HCT116 (cell line): Measurements from ENCODE around the gene ARRB2. TPM values are rescaled to one million over a fixed set of nuclear protein-coding genes. Genes with fewer than 3 reads are reported as not detected.

Experiments used
- ATAC-seq: fragments of 200-7000 bp; cut with Tn5 transposase; 2 replicates; pipeline ENCODE4 v1.9.1; 2020; ENCODE audit warnings: mild to moderate bottlenecking, moderate library complexity
- BruUV-seq: library from RNA; stranded (reverse); fragments of 400-500 nt; replicated peaks from 2 replicates; lab custom pipeline; 2021; lab: Mats Ljungman, UMichigan
- CTCF ChIA-PET: fragments of 300-600 bp; sonication (Branson Sonifier 250); formaldehyde crosslinking; loops from one replicate; lab custom pipeline; 2021; ENCODE audit warnings: antibody characterized with exemption; lab: Charles Lee
- POLR2A ChIA-PET: fragments of 300-600, 350-600 bp; sonication (Branson Sonifier 250); formaldehyde crosslinking; loops from one replicate; lab custom pipeline; 2021; ENCODE audit warnings: antibody characterized with exemption; lab: Charles Lee
- RAD21 ChIA-PET, 2 experiments: fragments of 300-600 bp; sonication (Branson Sonifier 250); formaldehyde crosslinking; loops; one replicate each; lab custom pipeline; 2023; ENCODE audit warnings: low total read pairs in 2 of 2; ENCODE audit not compliant: uncharacterized antibody in 2 of 2, unreplicated experiment in 2 of 2, low non-redundant PET in 1 of 2; lab: Charles Lee
- DNase-seq: peaks from one replicate; pipeline ENCODE4 v3.0.0-alpha.2; 2010; ENCODE audit warnings: low read depth, low spot score
- H2AFZ ChIP-seq: fragments of 200-600 bp; shearing (Covaris generic), sonication (generic); 2 replicates; pipeline ENCODE4 v1.6.1; 2017; ENCODE audit warnings: low read depth, mixed run types, mixed read lengths, antibody characterized with exemption, low read length; ENCODE audit not compliant: poor library complexity, severe bottlenecking
- H3K27ac ChIP-seq: 2 replicates; pipeline ENCODE4 v1.5.1; 2012; ENCODE audit warnings: low read depth, low read length
- H3K27me3 ChIP-seq: fragments of 200-600 bp; sonication (generic); 2 replicates; pipeline ENCODE4 v1.6.1; 2016; ENCODE audit warnings: mixed run types, low read length, mixed read lengths; ENCODE audit not compliant: insufficient read depth
- H3K36me3 ChIP-seq, 2 experiments: fragments of 200-500 bp in 1 of 2; fragments of 200-600 bp in 1 of 2; sonication (Bioruptor generic) in 1 of 2; sonication (generic) in 1 of 2; 2 replicates each; pipeline versions ENCODE4 v1.5.1 to v1.6.1; 2014 to 2016; ENCODE audit warnings: low read length in 2 of 2, inconsistent platforms in 1 of 2, mixed read lengths in 1 of 2, mixed run types in 1 of 2; ENCODE audit not compliant: insufficient read depth in 2 of 2, control insufficient read depth in 1 of 2
- H3K4me1 ChIP-seq, 2 experiments: fragments of 200-600 bp in 1 of 2; sonication (generic) in 1 of 2; 2 replicates each; pipeline versions ENCODE4 v1.5.1 to v1.6.1; 2012 to 2017; ENCODE audit warnings: low read length in 2 of 2, inconsistent platforms in 1 of 2, mild to moderate bottlenecking in 1 of 2, mixed read lengths in 1 of 2, mixed run types in 1 of 2, moderate library complexity in 1 of 2; ENCODE audit not compliant: insufficient read depth in 2 of 2, control insufficient read depth in 1 of 2
- H3K4me2 ChIP-seq: fragments of 200-600 bp; sonication (generic); 2 replicates; pipeline ENCODE4 v1.6.1; 2017; ENCODE audit warnings: mixed run types, low read length, mixed read lengths
- H3K4me3 ChIP-seq, 2 experiments: fragments of 200-600 bp in 1 of 2; sonication (generic) in 1 of 2; replicated peaks in 1 of 2; 2 replicates each; pipeline ENCODE4 v1.5.1; 2011 to 2016; ENCODE audit warnings: low read length in 2 of 2, control low read depth in 1 of 2, low read depth in 1 of 2, mild to moderate bottlenecking in 1 of 2, mixed read lengths in 1 of 2, mixed run types in 1 of 2
- H3K79me2 ChIP-seq: fragments of 200-600 bp; sonication (generic); 2 replicates; pipeline ENCODE4 v1.6.1; 2017; ENCODE audit warnings: mild to moderate bottlenecking, mixed run types, low read length, moderate library complexity, mixed read lengths; ENCODE audit not compliant: insufficient read depth
- H3K9ac ChIP-seq: fragments of 200-600 bp; sonication (generic); 2 replicates; pipeline ENCODE4 v1.6.1; 2016; ENCODE audit warnings: low read length, mixed read lengths
- H3K9me2 ChIP-seq: fragments of 200-600 bp; sonication (generic), shearing (Covaris generic); 2 replicates; pipeline ENCODE4 v1.6.1; 2017; ENCODE audit warnings: mixed run types, mild to moderate bottlenecking, moderate library complexity; ENCODE audit not compliant: insufficient read depth
- H3K9me3 ChIP-seq, 2 experiments: fragments of 200-500 bp in 1 of 2; fragments of 200-600 bp in 1 of 2; sonication (Bioruptor generic) in 1 of 2; sonication (generic) in 1 of 2; 2 replicates each; pipeline ENCODE4 v1.6.1; 2014 to 2017; ENCODE audit warnings: low read length in 2 of 2, mixed read lengths in 2 of 2, inconsistent platforms in 1 of 2, low read depth in 1 of 2, mild to moderate bottlenecking in 1 of 2, mixed run types in 1 of 2, moderate library complexity in 1 of 2; ENCODE audit not compliant: control insufficient read depth in 1 of 2, insufficient read depth in 1 of 2
- H4K20me1 ChIP-seq: fragments of 200-600 bp; sonication (generic), shearing (Covaris generic); 2 replicates; pipeline ENCODE4 v1.6.1; 2017; ENCODE audit warnings: mixed run types, mild to moderate bottlenecking, moderate library complexity; ENCODE audit not compliant: insufficient read depth
- FOSL1 ChIP-seq: IDR thresholded peaks from 2 replicates; pipeline ENCODE4 v1.6.1; 2012; ENCODE audit warnings: low read depth
- RAD21 ChIP-seq: IDR thresholded peaks from 2 replicates; pipeline ENCODE4 v1.6.1; 2012; ENCODE audit warnings: low read depth, mild to moderate bottlenecking
- SRF ChIP-seq: IDR thresholded peaks from 2 replicates; pipeline ENCODE4 v1.6.1; 2012; ENCODE audit warnings: low read depth
- YY1 ChIP-seq: IDR thresholded peaks from 2 replicates; pipeline ENCODE4 v1.6.1; 2011; ENCODE audit warnings: low read length, low read depth, moderate library complexity, mild to moderate bottlenecking; ENCODE audit not compliant: insufficient replicate concordance; ENCODE audit errors: extremely low read depth
- intact Hi-C: fragments of 100-400 bp; cut with micrococcal nuclease; formaldehyde crosslinking; loops from 2 replicates; pipeline ENCODE4 v1.10.0; 2022
- total RNA-seq: library from RNA; stranded (reverse); gene quantifications from one replicate; pipeline ENCODE4 v1.2.1, GENCODE V29; 2021; ENCODE audit not compliant: unreplicated experiment
- TF ChIP-seq, protein P1 (sequence below): IDR thresholded peaks from 2 replicates; pipeline ENCODE4 v1.6.1; 2012

ARRB2 gene
- total RNA-seq, 1 experiment from 2014 or later, result 70.8 TPM

DNA sequence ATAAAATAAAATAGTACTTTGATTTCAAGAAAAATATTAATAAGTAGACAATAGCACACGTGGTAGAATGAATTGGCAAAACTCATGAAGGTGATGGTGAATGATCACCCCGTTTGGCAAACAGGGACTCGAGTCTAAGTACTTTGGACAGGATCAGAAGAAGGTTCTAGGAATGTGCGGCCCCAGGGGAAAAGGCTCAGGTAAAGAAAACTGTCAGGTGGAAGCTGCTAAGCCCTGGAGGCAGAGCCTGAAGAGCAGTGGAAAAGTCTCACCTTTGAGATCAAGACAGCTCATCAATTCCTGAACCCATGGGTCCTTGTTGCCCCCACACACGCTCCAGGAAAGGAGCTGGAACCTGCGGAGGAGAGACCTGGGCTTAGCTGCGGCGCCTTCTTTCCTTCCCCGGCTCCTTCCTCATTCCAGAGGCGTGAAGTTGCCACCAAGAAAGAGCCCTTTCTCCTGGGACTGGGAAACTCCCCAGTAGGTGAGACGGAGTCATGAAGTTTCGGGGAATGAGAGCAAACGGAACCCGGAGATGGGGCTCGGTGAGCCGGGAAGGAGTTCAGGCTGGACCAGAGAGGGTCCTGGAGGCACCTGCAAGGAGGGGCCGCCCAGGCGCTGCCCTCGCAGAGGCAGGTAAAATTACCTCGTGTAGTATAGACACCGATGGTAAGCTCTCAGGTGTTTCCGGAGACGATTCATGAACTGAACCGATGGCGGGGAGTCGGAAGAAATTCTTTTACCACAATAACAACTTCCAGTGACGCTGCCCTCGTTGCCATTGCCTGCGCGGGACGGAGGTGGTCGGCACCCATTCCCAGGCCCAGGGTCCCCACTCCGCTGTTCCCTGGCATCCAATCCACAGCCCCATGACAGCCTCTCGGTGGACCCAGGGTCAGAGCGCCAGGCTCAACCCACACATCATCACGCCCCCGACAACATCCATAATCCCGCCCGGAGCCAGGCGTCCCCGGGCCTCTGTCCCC, 28.0 kb downstream of the ARRB2 start:
- H3K4me1 ChIP-seq, result peaks cover 11 to 25% of the 10 kb centered on the region in 2 experiments
- TSS peak; percentile 40 for BruUV-seq
- TF ChIP-seq, protein P1, sequence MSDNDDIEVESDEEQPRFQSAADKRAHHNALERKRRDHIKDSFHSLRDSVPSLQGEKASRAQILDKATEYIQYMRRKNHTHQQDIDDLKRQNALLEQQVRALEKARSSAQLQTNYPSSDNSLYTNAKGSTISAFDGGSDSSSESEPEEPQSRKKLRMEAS, result 0 out of 2 replicates have a peak, but pooled peaks have one; percentile 42
- TF ChIP-seq RAD21 (no peak), YY1 (no peak), SRF (no peak), FOSL1 (no peak)
- peak overlapping the region; percentile 27 for H2AFZ ChIP-seq
- H3K27ac ChIP-seq, result peak overlapping the region; percentile 52
- no peaks in the 10 kb centered on the region for H3K9me2 ChIP-seq
- H3K4me2 ChIP-seq, result peak overlapping the region; percentile 99
- peak overlapping the region; percentile 68 to 73 for H3K4me3 ChIP-seq
- H4K20me1 ChIP-seq, result no peaks in the 10 kb centered on the region
- DNase-seq, result no peak
- H3K9ac ChIP-seq, result peak overlapping the region; percentile 80
- no peaks in the 10 kb centered on the region for H3K9me3 ChIP-seq
- peak; percentile 28 for ATAC-seq
- ChIA-PET POLR2A (no interaction called here), CTCF (interaction anchor here (1.1 kb wide), 1 partner anchor 52 kb away, joined by 3 read pairs; no protein-coding TSS in a partner anchor), RAD21 (no interaction called here)
- intact Hi-C loops, result no loop called here
- no peaks in the 10 kb centered on the region for H3K27me3 ChIP-seq
- no peaks in the 10 kb centered on the region for H3K36me3 ChIP-seq
- H3K79me2 ChIP-seq, result no peaks in the 10 kb centered on the region; the same call in 1 of the 2 replicates
